Central memory CD4-positive, alpha-beta T cell (primary cell): ENCODE measurements around the gene PRSS33.

Experiments
- DNase-seq: peaks from one replicate; pipeline ENCODE4 v3.0.0; 2022

Gene PRSS33

DNA sequence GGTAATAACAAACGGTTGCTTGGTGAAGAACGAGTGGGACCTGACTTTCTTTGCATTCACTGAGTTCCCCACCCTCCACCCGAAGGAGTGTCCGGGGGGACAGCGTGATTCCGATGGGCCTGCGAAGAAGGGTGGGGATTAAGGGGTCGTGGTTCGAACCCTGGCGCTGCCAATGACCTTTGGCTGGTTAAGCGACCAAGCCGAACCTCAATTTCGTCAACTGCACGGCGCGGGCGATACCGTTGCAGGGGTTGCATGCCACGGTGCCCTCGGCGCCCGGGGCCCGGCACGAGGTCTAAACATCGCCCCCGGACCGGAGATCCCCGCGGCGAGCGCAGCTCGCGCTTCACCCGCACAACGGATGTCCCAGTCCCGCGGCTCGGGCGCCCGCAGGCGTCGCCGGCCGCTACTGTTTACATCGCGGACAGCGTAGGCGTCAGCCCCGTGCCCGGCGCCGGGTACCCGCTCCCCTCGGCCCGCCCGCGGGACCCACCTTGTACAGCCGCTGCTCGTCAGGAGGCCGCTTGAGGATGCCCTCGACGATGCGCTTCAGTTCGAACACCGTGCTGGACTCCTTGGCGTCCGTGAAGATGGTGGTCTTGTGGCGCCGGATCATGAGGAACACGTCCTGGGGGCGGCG, 10.7 kb downstream of the PRSS33 start:
- DNase-seq = peak; percentile 31

DNA sequence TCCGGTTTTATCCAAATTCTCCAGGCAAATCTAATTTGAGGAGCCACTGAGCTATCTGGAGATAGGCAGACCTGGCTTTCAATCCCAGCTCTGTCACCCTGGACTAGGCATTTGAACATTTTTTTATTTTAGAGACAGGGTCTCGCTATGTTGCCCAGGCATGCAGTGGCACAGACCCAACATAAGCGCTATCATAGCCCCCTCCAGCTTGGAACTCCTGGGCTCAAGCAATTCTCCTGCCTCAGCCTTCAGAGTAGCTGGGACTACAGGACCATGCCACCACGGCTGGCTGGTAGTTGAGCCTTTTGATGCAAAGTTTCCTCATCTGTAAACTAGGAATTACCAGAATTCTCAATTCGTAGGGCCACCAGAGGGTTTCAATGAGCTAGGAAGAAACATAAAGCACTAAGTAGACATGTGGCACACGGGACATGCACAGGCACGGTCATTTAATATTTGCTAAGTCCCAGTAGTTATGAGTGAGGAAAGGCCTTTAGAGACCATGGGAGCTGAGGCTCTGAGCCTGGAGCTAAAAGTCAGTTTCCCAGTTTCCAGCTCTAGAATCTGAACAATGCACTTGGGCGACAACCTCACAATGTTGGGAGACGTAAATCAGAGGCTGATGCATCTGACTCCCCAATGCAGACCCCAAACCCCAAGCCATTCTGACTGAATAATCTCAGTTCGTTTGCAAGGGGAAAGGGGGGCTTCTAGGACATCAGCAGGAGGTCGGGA, 11.4 kb downstream of the PRSS33 start:
- DNase-seq = no peak

DNA sequence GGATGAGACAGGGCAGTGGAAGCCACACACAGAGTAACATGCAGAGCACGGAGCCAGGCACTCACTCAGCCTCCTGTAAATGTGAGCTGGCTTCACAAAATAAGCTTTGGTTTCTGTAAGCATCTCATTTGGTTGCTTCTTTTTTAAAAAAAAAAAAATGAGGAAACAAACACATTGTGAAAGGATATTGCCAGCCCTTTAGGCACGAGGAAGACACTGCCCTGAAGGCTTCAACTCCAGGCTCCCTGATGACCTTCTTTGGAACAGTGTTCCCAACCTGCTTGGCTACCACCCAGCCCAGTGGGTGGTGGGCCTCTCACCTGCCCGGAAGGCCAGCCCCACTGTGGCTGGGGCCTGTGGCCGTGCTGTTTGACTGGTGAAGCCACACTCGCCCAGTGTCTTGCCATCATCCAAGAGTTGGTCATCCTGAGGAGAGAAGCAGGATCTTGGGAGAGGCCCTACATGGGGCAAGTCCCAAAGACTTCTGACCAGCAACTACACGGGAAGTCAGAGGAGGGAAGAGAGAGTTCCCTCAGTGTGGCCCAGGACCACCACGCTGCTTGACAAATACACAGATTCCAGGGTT, 12.1 kb downstream of the PRSS33 start:
- no peak for DNase-seq

DNA sequence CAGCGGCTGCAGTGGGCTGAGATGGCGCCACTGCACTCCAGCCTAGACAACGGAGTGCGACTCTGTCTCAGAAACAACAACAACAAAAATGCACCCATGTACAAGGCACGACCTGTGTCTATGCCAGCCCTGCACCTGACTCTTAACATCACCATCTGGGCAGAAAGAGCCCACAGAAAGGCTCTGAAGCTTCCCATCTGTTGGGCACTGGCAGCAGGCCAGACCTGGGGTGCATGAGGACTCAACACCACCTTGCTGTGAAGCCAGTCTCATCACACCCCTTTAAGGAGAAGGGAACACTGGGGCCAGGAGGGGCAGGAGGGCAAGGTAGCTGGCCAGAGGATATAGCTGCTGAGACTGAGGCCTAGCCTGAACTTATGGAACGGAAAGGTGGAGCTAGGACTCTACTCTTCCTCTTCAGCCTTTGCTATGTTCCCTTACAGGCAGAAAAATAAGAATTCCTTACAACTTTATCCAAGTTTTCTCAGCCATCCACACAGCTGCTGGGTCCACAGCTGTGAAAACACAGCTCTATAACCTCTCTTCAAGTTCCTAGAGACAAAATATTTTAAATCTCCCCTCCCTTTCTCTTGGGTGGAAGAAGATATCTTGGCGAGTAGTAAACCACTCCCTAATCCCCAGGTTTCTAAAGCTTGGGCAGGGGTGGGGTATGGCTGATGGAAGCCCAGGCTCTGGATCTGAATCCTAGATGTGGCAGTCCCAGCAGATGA, 13.0 kb downstream of the PRSS33 start:
- DNase-seq = no peak

DNA sequence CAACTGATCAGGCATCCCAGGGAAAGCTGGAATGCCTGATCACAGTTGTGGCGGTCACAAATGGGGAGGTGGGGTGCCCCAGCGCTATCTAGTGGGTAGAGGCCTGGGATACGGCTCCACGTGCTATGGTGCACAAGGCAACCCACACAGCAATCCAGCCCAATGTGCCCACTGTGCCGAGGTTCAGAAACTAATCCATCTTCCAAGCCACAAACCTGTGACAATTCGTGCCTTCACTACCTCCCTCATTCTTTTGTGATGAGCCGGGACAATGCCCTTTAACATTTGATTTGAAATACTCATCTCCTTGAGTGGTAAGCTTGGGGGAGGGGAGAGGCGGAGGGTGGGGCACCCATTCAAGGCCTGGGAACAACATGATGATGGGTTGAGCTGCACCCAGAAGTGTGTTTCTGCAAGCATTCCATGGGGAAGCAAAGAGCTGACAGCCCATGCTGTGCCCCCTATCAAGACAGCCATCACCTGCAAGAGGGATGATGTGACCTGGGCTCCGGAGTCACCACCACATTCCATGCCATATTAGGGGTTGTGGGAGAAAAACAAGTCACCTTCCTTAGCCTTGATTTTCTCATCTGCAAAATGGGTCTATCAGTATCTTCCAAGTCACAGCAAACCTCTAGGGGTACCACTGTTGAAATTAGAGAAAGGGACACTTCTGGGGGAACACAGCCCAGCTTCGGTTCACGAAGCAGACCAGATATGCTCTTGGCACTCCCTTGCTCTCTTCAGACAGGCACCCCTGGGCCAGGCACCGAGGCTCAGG, 14.0 kb downstream of the PRSS33 start:
- no peak for DNase-seq

DNA sequence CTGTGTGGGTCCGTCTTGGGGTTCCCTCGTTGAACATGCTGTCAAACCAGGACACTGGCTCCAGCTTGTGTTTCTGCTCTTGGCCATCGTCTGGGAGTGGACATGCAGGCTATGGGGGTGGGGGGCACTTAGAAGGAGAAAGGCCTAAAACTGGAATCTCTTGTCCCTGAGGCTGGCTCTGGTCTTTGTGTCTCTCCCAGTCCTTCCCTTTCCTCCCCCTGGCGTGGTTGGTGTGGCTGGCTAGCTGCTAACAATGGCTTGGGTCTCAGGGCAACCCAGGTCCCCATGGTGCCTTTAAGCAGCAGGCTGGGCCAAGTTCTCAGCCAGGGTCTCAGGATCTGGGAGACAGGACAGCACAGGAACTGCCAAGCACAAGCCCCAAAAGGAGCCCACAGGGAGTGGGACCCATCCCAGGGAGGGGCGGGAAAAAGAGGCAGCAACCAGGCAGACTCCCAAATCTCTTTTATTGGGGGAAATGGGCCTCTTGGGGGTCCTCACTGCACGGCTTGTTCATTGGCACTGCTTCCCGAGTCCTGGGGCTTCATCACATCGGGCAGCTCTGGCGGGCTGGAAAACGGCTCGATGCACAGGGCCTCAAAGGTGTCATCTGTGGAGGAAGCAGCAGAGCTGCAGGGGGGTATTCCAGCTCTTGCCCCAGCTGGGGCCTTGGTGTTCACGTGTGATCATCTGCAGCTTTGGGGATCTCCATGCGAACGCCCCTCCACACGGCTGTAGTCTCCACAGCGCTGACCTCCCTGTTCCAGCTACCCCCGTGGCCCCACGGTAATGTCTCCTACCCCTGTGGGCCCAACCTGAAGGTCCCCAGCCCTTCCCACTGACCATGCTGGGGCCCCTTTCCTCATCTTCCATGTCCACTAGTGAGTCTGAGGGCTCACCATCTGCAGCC, 15.6 kb downstream of the PRSS33 start:
- no peak for DNase-seq

DNA sequence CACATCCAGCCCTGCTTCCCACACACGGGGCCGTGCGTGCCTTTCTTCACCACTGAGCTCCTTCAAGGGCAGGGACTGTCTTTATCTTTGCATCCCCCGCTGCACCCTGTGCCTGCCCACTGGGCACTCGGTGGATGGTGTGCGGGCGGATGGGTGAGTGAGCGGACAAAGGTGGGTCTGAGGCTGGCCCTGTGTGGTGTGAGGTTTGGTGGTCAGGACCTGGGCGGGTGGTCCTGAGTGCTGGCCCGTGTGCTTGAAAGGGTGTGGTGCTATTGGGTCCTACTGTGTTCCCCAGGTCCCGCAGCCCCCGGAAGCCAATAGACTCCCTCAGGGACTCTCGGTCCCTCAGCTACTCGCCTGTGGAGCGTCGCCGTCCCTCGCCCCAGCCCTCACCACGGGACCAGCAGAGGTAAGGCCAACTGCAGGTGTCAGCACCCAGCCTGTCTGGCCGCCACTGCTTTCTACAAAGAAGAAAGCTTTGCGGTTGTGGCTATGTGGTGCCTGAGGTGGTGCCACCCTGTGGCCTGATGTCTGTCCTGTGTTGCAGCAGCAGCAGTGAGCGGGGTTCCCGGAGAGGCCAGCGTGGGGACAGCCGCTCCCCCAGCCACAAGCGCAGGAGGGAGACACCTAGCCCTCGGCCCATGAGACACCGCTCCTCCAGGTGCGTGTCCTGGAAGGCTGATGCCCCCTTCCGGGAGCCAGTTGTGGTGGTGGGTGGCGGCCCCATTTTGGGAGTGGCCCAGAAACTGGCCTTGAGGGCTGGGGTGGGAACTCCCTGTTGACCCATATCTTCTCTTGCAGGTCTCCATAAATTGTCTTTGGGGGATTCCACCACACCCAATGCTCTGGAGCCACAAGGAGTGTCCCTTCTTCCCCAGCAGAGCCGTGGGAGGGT, 17.1 kb downstream of the PRSS33 start:
- no peak for DNase-seq

- no peak for DNase-seq
These were observed 17.7 kb downstream of the PRSS33 start for GRCh38 chr16:2769675-2770056.

- no peak for DNase-seq
These were observed 18.2 kb downstream of the PRSS33 start for GRCh38 chr16:2769100-2769529.

- DNase-seq = no peak
These were observed 18.8 kb downstream of the PRSS33 start for GRCh38 chr16:2768403-2769089.

GRCh38 chr16:2767891-2768290, 19.5 kb downstream of the PRSS33 start:
- no peak for DNase-seq

GRCh38 chr16:2767140-2767731, 20.1 kb downstream of the PRSS33 start:
- no peak for DNase-seq

GRCh38 chr16:2766430-2767139, 20.8 kb downstream of the PRSS33 start:
- DNase-seq = no peak

GRCh38 chr16:2765462-2766404, 21.6 kb downstream of the PRSS33 start:
- no peak for DNase-seq

GRCh38 chr16:2764718-2765117, 22.6 kb downstream of the PRSS33 start:
- DNase-seq = no peak

DNA sequence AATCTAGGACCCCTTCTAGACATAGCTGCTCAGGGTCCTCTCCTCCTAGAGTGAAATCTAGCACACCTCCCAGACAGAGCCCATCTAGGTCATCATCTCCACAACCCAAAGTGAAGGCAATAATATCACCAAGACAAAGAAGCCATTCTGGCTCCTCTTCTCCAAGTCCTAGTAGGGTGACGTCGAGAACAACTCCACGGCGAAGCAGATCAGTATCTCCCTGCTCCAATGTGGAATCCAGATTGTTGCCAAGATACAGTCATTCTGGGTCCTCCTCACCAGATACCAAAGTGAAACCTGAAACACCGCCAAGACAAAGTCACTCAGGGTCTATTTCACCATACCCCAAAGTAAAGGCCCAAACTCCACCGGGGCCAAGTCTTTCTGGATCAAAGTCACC, 24.2 kb downstream of the PRSS33 start:
- no peak for DNase-seq

- no peak for DNase-seq
These were observed 24.6 kb downstream of the PRSS33 start for GRCh38 chr16:2762711-2763110.
